Neural cell (in vitro differentiated cells): ENCODE results near the gene STK32B.

Experiments
- CTCF ChIP-seq: fragments of 450-650 bp; IDR thresholded peaks from 2 replicates; pipeline ENCODE4 v1.5.1; 2014; ENCODE audit warnings: antibody characterized with exemption, mild to moderate bottlenecking, moderate library complexity; ENCODE audit not compliant: poor library complexity, severe bottlenecking
- EP300 ChIP-seq: fragments of 450-650 bp; conservative IDR thresholded peaks from 2 replicates; pipeline ENCODE4 v1.6.1; 2014; ENCODE audit warnings: antibody characterized with exemption, mild to moderate bottlenecking, moderate library complexity; ENCODE audit not compliant: poor library complexity, severe bottlenecking
- MXI1 ChIP-seq: fragments of 450-650 bp; conservative IDR thresholded peaks from 2 replicates; pipeline ENCODE4 v1.6.1; 2014; ENCODE audit warnings: antibody characterized with exemption, mild to moderate bottlenecking; ENCODE audit not compliant: poor library complexity, severe bottlenecking
- POLR2AphosphoS5 ChIP-seq: IDR thresholded peaks from 2 replicates; pipeline ENCODE4 v1.6.1; 2012
- REST ChIP-seq: IDR thresholded peaks from 2 replicates; pipeline ENCODE4 v1.6.1; 2012; ENCODE audit warnings: borderline replicate concordance
- SMC3 ChIP-seq: fragments of 450-650 bp; conservative IDR thresholded peaks from 2 replicates; pipeline ENCODE4 v1.6.1; 2014; ENCODE audit warnings: antibody characterized with exemption, mild to moderate bottlenecking, moderate library complexity; ENCODE audit not compliant: poor library complexity

GRCh38 chr4:5366421-5366820, 315.1 kb downstream of the STK32B start:
- no peak for TF ChIP-seq CTCF
- TF ChIP-seq POLR2AphosphoS5 = no peak
- TF ChIP-seq SMC3 = no peak
- no peak for TF ChIP-seq EP300
- no peak for TF ChIP-seq MXI1
- TF ChIP-seq REST = no peak
